DMS53 treated with DMSO at 0.1 percent for 48 hours (cell line): ENCODE measurements around the gene ZNF668.

ENCODE experiments used
- DNase-seq: peaks from one replicate; lab custom pipeline; 2025; ENCODE audit not compliant: unreplicated experiment; lab: John Stamatoyannopoulos, UW

Gene ZNF668

DNA sequence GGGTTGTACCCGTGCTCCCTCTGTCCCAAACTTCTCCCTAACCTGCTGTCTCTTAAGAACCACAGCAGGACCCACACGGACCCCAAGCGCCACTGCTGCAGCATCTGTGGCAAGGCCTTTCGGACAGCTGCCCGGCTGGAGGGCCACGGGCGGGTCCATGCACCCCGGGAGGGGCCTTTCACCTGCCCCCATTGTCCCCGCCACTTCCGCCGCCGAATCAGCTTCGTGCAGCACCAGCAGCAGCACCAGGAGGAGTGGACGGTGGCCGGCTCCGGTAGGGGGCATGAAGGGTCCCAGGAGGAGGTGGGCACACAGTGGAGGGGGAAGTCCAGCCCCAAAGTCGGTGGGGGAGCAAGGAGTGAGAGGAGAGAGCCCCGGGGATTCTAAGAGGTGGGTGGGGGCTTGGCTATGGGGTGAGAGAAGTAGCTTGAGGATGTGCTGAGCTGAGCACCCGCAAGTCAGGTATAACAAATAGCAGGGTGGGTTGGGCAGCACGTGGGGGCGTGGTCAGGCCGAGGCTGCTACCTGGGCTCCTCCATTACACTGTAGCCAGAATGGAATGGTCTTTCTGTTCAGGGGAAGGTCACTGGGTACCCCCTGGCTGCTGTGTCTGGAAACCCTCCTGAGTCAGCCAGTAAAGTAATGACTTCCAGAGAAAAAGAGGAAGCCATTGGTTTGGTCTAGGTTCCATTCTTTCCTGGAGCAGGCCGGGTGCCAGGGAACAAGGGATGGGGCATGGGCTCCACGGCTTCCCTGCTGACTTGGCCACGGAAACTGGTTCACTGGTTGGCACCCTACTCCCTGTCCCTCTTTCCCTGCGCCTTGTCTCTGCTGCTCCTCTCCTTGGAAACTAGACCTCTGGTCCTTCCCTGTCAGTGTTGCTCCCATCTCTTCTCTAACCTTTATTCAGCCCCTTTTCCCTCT lies 7.7 kb upstream of the ZNF668 start:
- no peak for DNase-seq

DNA sequence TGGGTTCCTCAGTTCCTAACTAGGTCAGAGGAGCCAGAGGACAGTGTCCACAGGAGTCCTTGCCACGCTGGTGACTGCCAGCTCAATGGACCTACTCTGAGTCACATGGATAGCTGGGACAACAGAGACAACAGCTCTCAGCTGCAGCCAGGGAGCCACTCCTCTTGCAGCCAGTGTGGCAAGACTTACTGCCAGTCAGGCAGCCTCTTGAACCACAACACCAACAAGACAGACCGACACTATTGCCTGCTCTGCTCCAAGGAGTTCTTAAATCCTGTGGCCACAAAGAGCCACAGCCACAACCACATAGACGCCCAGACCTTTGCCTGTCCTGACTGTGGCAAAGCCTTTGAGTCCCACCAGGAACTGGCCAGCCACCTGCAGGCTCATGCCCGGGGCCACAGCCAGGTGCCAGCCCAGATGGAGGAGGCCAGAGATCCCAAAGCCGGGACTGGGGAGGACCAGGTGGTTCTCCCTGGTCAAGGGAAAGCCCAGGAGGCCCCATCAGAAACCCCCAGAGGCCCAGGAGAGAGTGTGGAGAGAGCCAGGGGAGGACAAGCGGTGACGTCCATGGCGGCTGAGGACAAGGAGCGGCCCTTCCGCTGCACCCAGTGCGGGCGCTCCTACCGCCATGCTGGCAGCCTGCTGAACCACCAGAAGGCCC lies 6.8 kb upstream of the ZNF668 start:
- no peak for DNase-seq

DNA sequence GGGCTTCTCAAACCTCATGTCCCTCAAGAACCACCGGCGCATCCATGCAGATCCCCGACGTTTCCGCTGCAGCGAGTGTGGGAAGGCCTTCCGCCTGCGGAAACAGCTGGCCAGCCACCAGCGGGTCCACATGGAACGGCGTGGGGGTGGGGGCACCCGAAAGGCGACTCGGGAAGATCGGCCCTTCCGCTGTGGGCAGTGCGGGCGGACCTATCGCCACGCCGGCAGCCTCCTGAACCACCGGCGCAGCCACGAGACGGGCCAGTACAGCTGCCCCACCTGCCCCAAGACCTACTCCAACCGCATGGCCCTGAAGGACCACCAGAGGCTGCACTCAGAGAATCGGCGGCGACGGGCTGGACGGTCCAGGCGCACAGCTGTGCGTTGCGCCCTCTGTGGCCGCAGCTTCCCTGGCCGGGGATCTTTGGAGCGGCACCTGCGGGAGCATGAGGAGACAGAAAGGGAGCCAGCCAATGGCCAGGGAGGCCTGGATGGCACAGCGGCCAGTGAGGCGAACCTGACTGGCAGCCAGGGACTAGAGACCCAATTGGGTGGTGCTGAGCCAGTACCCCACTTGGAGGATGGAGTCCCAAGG lies 6.1 kb upstream of the ZNF668 start:
- no peak for DNase-seq

DNA sequence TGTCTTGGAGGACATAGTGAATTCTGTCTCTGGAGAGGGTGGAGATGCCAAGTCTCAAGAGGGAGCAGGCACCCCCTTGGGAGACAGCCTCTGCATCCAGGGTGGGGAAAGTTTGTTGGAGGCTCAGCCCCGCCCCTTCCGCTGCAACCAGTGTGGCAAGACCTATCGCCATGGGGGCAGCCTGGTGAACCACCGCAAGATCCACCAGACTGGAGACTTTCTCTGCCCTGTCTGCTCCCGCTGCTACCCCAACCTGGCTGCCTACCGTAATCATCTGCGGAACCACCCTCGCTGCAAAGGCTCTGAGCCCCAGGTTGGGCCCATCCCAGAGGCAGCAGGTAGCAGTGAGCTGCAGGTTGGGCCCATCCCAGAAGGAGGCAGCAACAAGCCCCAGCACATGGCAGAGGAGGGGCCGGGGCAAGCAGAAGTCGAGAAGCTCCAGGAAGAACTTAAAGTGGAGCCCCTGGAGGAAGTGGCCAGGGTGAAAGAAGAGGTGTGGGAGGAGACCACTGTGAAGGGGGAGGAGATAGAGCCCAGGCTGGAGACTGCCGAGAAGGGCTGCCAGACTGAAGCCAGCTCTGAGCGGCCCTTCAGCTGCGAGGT lies 5.4 kb upstream of the ZNF668 start:
- DNase-seq = no peak

DNA sequence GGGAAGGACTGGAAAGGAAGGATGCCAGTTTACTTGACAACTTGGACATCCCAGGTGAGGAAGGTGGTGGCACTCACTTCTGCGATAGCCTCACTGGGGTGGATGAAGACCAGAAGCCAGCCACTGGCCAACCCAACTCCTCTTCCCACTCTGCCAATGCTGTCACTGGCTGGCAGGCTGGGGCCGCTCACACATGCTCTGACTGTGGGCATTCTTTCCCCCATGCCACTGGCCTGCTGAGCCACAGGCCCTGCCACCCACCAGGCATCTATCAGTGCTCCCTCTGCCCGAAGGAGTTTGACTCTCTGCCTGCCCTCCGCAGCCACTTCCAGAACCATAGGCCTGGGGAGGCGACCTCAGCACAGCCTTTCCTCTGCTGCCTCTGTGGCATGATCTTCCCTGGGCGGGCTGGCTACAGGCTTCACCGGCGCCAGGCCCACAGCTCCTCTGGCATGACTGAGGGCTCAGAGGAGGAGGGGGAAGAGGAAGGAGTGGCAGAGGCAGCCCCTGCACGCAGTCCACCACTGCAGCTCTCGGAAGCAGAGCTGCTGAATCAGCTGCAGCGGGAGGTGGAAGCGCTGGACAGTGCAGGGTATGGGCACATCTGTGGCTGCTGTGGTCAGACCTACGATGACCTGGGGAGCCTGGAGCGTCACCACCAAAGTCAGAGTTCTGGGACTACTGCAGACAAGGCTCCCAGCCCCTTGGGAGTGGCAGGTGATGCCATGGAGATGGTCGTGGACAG lies 4.7 kb upstream of the ZNF668 start:
- DNase-seq = no peak

DNA sequence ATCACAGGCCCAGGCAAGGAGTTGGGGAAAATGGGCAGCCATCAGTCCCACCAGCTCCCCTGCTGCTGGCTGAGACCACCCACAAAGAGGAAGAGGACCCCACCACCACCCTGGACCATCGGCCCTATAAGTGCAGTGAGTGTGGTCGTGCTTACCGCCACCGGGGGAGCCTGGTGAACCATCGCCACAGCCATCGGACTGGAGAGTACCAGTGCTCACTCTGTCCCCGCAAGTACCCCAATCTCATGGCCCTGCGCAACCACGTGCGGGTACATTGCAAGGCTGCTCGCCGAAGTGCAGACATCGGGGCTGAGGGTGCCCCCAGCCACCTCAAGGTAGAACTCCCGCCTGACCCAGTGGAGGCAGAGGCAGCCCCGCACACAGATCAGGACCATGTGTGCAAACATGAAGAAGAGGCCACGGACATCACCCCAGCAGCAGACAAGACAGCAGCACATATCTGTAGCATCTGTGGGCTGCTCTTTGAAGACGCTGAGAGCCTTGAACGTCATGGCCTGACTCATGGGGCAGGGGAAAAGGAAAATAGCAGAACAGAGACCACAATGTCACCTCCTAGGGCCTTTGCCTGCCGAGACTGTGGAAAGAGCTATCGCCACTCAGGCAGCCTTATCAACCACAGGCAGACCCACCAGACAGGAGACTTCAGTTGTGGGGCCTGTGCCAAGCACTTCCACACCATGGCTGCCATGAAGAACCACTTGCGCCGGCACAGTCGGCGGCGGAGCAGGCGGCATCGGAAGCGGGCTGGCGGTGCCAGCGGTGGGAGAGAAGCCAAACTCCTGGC lies 3.8 kb upstream of the ZNF668 start:
- no peak for DNase-seq

DNA sequence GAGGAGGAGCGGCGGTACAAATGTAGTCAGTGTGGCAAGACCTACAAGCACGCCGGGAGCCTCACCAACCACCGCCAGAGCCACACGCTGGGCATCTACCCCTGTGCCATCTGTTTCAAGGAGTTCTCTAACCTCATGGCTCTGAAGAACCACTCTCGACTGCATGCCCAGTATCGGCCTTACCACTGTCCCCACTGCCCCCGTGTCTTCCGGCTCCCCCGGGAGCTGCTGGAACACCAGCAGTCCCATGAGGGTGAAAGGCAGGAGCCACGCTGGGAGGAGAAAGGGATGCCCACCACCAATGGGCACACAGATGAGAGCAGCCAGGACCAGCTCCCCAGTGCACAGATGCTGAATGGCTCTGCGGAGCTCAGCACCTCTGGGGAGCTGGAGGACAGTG lies 3.0 kb upstream of the ZNF668 start:
- no peak for DNase-seq

DNA sequence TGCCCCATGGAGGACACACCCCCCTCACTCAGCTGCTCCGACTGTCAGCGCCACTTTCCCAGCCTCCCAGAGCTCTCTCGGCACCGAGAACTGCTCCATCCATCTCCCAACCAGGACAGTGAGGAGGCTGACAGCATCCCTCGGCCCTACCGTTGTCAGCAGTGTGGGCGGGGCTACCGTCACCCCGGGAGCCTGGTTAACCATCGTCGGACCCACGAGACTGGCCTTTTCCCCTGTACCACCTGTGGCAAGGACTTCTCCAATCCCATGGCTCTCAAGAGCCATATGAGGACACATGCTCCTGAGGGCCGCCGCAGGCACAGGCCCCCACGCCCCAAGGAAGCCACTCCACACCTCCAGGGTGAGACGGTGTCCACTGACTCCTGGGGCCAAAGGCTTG lies 2.3 kb upstream of the ZNF668 start:
- DNase-seq = no peak

DNA sequence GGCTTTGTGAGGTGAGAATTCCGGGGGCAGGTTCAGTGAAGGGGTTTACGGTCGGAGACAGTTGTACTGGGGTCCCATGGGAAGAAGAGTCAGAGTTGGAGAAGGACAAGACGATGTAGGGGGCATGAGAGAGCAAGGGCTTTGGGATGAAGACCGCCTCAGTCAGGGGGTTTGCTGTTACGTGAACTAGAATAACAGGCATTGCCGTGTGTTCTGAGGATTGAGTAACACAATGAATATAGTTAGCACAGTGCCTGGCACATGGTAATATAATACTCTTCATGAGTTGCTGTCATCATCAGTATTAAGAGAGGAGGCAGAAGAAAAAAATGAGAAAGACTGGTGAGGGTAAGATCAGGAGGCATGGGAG lies 759 bp upstream of the ZNF668 start:
- DNase-seq = no peak

DNA sequence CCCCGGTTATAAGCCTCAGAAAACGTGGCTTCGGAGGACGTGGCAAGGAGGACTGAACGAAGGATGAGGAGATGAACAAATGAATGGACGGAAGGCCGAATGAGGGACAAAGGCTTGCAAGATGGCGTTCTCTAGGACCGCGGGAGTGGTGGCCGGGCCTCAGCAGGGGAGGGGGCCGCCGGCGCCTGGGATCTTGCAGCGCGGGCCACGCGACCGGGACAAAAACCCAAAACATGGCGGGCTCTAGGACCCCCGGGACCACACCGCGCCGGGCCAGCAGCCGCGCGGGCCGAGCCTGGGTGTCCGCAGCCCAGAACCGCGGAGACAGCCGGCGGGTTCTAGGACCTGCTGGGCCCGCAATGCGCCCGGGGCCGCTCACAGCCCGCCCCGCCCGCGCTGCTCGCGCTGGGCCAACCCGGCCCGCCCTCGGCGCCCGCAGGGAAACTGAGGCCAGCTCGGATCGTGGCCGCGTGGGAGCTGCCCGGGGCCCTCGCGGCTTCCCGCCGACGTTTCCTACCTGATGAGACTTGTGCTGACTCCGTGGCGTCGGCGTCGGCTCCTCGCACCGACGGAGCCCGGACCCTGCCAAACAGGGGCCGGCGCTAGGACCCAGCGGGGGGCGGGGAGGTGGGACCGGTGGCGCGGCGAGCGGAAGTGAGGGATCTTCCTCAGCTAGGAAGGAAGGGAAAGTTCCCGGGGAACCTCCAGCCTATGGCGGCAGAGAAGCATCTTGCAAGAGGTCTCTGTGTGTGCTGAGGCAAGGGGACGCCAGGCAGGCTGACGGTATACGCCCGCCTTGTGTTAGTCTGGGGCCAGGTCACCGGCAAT lies 684 bp downstream of the ZNF668 start:
- peak; percentile 45 for DNase-seq

DNA sequence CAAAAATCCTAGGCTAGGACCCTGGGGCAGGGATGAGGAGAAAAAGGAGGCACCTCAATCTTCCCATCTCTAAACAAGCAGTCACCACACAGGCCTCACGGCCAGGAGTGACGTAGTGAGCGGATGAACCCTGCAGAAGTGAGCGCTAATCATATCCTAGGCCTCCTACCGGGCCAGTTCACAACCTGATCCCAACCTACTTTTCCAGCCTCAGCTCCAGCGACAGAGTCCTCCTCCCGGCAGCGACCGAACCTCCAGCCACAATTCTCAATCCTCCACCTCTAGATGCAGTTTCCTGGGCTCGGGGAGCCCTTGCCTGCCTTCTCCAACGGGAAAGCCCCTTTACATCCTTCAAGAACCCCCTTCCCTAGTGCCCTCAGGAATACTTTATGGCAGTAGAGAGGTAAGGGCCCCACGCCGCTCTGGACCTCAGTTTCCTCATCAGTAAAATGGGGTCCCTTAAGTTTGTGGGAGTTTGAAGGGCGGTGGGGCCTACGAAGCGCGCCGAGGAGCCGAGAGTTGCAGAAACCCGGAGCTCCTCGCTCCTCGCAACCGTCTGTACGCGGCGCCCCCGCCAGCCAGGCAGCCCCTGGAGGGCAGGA lies 1.4 kb downstream of the ZNF668 start:
- DNase-seq = no peak

DNA sequence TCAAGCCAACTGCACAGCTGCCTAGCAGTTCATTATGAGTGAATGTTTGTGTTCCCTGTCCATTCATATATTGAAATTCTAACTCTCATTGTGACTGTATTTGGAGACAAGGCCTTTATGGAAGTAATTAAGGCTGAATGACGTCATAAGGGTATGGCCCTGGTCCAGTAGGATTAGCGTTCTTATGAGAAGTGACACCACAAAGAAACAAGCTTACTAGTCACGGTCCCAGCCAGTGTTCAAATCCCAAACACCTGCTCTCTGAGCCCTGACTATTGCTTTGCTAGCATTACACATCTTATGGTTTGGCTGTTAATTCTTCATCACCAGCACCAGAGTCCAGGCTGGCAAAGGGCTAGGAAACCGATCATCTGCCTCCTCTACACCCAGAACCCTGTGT lies 2.2 kb downstream of the ZNF668 start:
- DNase-seq = no peak

DNA sequence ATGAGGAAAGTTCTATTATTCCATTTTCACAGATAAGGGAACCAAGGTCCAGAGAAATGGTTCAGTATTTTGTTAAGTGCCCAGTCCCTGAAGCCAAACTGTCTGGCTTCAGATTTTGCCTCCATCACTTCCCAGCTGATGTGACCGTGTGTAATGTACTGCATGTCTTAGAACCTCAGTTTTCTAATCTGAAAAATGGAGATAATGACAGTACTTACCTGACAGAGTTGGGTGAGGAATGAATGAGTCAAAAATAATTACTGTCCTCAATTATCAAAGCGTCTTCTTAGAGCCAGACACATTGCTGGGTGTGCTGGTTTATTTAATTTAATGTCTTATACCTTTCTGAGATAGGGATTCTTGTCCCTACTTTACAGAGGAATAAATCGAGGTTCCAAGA lies 6.7 kb downstream of the ZNF668 start:
- DNase-seq = no peak

DNA sequence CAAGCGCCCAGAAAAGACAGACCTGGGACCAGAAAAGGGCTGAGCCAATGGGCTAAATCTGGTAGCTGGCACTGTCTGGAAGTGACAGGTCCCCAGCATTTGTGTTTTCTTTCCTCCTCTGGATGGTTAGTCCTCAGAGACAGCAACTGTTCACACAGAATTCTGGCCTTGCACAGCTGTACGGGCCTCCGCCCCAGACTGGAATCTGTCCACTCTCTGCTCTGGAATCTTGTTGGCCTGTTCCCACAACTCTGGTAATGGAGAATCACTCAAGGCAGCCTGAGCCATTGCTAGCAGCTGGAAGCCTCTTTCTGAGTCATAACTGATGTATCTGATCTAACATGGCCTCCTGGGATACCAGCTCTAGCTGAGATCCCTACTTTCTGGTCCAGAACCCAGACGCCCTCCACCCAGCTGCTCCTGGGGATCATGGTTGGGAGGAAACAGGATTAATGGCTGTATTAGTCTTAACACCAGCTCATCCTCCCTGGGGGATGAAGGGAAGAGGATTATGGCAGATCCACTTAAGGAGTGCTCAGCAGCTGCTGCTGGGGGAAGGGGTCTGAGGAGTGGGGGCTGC lies 9.1 kb downstream of the ZNF668 start:
- no peak for DNase-seq

DNA sequence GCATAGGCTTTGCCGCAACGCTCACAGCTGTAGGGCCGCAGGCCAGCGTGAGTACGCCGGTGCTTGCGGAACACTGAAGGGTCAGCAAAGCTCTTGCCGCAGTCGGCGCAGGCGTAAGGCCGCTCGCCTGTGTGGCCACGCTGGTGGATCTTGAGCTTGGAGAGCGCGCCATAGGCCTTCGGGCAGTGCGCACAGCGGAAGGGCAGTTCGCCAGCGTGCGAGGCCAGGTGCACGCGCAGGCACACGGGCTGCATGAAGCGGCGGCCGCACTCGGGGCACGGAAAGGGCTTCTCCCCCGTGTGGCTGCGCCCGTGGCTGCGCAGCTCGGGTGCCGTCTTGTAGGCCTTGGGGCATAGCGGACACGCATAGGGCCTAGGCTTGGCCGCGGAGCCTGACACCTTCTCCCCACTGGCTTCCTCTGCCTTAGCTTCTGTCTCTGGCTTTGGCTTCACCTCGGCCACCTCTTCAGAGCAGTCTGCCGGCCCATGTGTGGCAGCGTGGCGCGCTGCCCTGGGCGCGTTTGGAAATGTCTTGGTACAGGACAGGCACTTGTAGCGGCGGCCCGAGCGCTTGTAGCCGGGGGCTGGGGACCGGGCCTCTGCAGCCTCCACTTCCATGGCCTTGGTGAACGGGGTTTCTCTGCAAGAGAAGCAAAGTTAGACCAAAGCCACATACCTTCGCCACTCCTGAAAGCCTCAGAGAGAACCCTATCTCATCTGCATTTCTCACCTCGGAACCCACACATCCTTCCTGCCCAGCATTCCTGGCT lies 10.0 kb downstream of the ZNF668 start:
- DNase-seq = no peak

DNA sequence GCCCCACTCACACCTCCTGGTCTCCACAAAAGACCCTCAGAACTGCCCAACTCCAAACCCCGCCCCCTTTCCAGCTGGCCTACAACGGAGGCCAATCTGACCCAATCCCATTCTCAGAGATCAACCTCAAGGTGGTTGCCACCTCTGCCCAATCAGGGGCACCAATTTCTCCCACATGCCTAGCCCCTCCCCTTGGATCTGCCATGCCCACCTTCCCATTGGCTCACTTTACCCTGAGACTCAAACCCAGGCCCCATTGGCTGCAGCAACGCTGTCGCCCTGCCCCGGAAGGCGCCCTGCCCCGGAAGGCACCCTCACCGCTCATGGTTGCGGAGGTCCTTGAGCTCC lies 10.6 kb downstream of the ZNF668 start:
- no peak for DNase-seq

DNA sequence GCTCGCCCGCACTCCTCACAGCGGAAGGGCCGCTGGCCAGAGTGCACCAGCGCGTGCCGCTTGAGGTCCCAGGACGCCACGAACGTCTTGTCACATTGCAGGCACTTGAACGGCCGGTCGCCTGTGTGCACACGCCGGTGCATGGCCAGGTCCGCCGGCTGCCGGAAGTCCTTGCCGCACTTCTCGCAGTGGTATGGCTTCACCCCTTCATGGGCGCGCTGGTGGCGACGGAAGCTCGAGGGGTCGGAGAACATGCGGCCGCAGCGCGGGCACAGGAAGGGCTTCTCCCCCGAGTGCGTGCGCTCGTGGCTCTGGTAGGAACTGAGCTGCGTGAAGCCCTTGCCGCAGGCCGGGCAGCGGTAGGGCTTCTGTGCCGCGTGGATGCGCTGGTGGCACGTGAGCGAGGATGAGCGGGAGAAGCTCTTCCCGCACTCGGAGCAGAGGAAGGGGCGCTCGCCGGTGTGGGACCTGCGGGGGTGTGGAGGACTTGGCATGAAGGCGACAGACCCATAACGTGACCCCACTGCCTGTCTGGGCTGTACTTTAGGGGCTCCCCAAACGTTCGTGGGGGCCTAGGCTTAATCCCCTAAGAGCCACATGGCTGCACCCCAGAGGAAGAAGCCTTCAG lies 12.1 kb downstream of the ZNF668 start:
- DNase-seq = no peak
